Islet of Langerhans (tissue), 1 donor: ENCODE measurements around the gene FASLG.
"Not testable (repeated sequence)": the region's sequence is repeated elsewhere in the genome, so short reads cannot be mapped to it uniquely, and the experiment has no call there.

Experiments
- FAIRE-seq: peaks from one replicate; lab custom pipeline; 2011; peaks lifted over from hg19 to GRCh38; lab: Jason Lieb, UNC

Gene FASLG

GRCh38 chr1:172686143-172686542 is 27.2 kb downstream of the FASLG start:
- no peak for FAIRE-seq

- not testable (repeated sequence) for FAIRE-seq
Observed at GRCh38 chr1:172688428-172689085, 29.7 kb downstream of the FASLG start.

- not testable (repeated sequence) for FAIRE-seq
Observed at GRCh38 chr1:172690925-172691324, 32.0 kb downstream of the FASLG start.

GRCh38 chr1:172697534-172698002 is 38.7 kb downstream of the FASLG start:
- FAIRE-seq = no peak

GRCh38 chr1:172698224-172698623 is 39.3 kb downstream of the FASLG start:
- FAIRE-seq = no peak

- no peak for FAIRE-seq
Observed at GRCh38 chr1:172699111-172699510, 40.2 kb downstream of the FASLG start.

- no peak for FAIRE-seq
Observed at GRCh38 chr1:172699695-172700227, 40.9 kb downstream of the FASLG start.

- FAIRE-seq = no peak
Observed at GRCh38 chr1:172700556-172700955, 41.7 kb downstream of the FASLG start.

GRCh38 chr1:172704001-172704400 is 45.1 kb downstream of the FASLG start:
- FAIRE-seq = no peak

GRCh38 chr1:172704420-172705210 is 45.7 kb downstream of the FASLG start:
- no peak for FAIRE-seq

- no peak for FAIRE-seq
Observed at GRCh38 chr1:172708452-172708851, 49.5 kb downstream of the FASLG start.

GRCh38 chr1:172711558-172711957 is 52.7 kb downstream of the FASLG start:
- no peak for FAIRE-seq

GRCh38 chr1:172713466-172713865 is 54.6 kb downstream of the FASLG start:
- no peak for FAIRE-seq
